GM12865 (cell line): ENCODE data around the gene DNMT3L.

Source experiments
- DNase-seq: peaks from one replicate; pipeline ENCODE4 v3.0.0; 2010; ENCODE audit warnings: low read depth
- H3K4me3 ChIP-seq: 2 replicates; pipeline ENCODE4 v1.5.1; 2011; ENCODE audit warnings: mild to moderate bottlenecking, low read depth, low read length, control low read depth
- TF ChIP-seq, protein P1 (sequence below): IDR thresholded peaks from 2 replicates; pipeline ENCODE4 v1.5.1; 2011; ENCODE audit warnings: low read length, control low read depth, low read depth, inconsistent platforms; ENCODE audit not compliant: insufficient read depth; ENCODE audit errors: missing control alignments

Gene DNMT3L

DNA sequence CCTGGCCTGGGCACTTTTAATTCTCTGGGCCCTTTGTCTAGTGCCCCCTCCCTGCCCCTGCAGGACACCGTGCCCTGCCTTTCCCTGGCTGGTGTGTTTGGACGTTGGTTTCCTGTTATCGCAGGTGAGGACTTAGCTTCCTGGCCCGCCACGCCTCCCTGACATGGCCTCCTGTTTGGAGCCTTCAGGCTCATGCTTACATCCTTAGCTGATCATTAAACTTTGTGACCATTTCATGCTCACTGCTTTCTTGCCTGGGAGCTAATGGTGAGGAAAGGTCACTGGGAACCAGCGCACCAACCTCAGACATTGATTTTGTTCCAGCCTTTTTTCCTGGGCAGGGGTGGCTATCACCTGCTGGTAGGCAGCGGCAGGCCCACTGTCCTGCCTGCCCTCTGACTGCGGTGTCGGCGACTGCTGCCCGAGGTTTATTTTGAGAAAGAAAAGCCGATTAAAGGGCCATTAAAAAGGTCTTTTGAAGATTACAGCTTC, 41.8 kb upstream of the DNMT3L start:
- TF ChIP-seq, protein P1, sequence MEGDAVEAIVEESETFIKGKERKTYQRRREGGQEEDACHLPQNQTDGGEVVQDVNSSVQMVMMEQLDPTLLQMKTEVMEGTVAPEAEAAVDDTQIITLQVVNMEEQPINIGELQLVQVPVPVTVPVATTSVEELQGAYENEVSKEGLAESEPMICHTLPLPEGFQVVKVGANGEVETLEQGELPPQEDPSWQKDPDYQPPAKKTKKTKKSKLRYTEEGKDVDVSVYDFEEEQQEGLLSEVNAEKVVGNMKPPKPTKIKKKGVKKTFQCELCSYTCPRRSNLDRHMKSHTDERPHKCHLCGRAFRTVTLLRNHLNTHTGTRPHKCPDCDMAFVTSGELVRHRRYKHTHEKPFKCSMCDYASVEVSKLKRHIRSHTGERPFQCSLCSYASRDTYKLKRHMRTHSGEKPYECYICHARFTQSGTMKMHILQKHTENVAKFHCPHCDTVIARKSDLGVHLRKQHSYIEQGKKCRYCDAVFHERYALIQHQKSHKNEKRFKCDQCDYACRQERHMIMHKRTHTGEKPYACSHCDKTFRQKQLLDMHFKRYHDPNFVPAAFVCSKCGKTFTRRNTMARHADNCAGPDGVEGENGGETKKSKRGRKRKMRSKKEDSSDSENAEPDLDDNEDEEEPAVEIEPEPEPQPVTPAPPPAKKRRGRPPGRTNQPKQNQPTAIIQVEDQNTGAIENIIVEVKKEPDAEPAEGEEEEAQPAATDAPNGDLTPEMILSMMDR: no peak
- H3K4me3 ChIP-seq: no peak overlapping the region
- DNase-seq: no peak

DNA sequence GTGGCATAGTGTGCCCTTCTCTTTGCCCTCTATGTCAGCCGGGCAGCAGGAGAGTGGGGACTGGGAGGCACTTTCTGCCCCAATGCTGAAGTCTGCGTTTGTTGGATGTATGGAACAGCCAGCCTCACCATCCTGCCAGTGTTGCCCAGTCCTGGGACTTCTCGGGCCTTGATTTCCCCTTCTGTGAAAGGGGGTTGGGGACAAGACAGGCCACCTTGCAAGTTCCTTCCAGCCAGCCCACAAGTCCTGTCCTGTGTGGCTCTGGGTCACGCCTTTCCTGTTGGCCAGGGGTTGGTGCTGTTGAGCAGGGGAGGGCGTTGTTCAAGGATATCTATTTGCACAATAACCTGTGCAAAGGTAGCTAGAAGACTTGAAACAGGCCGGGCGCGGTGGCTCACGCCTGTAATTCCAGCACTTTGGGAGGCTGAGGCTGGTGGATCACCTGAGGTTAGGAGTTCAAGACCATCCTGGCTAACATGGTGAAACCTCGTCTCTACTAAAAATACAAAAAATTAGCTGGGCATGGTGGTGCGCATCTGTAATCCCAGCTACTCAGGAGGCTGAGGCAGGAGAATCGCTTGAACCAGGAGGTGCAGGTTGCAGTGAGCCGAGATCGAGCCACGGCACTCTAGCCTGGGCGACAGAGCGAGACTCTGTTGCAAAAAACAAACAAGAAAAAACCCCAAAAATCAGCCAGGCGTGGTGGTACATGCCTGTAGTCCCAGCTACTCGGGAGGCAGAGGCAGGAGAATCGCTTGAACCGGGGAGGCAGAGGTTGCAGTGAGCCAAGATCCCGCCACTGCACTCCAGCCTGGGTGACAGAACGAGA, 41.1 kb upstream of the DNMT3L start:
- peak; percentile 40 for DNase-seq
- peak overlapping the region; percentile 94; the same call in 1 of the 2 replicates for H3K4me3 ChIP-seq
- TF ChIP-seq, protein P1: peak; percentile 16

DNA sequence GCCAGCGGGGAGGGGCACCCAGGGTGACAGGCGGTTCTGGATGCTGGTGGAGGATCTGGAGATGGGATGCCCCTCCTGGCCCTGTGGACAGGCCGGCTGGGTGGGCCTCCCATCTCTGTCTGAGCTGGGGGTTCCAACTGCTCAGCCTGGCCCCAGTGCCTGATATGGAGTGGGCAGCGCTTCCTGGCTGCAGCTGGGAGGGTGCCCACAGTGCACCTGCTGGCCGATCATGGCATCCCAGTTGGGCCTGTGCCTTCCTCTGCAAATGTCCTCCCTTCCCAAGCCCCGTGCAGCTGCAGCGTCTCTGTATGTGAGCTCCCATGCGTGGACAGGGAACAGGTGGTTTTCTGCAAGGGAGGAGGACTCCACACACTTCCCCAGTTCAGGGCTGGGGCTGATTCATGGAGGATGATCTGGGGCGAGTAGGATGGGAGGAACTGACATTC, 40.3 kb upstream of the DNMT3L start:
- peak overlapping the region; percentile 94 for H3K4me3 ChIP-seq
- DNase-seq: no peak

DNA sequence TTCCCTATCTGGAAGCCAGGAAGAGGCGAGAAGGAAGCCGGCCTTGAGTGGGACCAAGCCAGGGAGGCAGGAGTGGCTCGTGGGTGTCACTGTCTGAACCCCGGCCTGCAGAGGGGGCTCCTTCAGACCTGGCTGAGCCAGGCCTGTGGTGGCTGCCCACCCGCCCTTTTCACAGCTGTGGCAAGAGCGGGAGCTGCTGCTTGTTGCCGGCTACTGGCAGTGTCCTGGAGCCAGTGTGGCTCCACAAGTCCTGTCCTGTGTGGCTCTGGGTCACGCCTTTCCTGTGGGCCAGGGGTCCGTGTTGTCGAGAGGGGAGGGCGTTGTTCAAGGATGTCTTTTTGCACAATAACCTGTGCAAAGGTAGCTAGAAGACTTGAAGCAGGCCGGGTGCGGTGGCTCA, 39.4 kb upstream of the DNMT3L start:
- no peak for DNase-seq
- TF ChIP-seq, protein P1: no peak
- peak overlapping the region; percentile 94 for H3K4me3 ChIP-seq

More for the DNA sequence above, 40.3 kb upstream of the DNMT3L start:
- TF ChIP-seq, protein P1: peak; percentile 4

DNA sequence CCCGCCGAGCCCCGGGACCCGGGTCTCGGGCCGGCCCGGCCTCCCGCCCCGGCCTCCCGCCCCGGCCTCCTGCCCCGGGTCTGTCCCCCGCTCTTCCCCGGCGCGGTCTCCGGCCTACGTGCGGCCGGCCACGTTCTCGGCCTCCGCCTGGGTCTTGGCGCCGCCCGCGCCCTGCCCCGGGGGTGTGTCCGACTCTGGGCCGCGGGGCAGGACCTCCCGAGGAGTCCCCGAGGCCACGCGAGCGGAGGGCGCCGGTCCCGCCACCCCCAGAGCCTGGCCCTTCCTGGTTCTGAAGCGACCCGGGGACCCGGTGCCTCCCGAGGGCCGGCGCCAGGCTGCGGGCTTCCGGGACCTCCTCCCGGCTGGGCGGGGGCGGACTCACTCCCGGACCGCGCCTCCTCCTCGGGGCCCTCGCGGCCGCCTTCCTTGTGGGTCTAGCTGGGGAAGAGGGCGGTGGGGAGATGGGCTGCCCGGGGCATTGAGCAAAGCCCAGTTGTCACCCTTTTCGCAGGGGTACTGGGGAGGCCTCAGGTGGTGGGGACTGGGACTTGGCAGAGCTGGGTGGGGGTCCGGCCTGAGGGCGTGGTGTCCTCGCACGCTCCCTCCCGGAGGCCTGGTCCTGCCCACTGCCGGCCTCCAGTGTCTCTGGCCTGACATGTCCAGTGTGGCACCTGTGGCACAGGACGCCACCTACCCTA, 38.7 kb upstream of the DNMT3L start:
- TF ChIP-seq, protein P1: no peak
- DNase-seq: peak; percentile 73
- peak overlapping the region; percentile 94 for H3K4me3 ChIP-seq

DNA sequence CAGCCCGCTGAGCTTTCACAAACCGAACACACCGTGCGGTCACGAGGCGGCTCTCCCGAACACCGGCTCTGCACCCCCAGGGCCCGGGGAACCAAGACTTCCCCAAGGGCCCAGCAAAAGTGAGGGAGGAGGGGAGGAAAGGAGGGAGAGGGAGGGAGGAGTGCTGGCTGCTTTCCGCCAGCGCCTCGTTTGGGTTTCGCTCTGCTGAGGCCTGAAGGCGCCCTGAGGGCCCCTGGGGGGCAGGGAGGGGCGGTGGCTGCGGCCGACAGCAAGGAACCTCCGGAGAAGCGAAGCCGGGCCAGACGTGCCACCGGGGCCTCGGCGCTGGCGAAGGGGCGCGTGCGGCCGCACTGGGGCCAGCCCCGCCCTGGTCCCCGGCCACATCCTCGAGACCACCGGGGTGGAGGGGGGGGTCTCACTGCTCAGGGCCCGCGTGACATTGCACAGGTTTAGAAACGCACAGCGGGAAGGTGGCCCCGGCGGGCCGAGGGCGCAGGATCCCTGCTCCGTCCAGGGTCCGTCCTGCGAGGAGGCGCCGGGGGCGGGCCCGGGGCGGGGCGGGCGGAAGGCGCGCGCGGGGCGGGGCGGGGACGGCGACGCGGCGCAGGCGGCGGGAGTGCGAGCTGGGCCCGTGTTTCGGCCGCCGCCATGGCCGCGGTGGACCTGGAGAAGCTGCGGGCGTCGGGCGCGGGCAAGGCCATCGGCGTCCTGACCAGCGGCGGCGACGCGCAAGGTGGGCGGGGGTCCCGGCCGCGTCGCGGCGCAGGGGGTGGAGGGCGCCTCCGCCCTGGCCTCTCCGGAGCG, 38.0 kb upstream of the DNMT3L start, which contains the start of gene PFKL:
TSS of gene PFKL (plus strand) at position 596 of the 804 bp plus-strand sequence. CDS start at position 649, 53 bp downstream.
- peak; percentile 94 for DNase-seq
- peak within 1 kb of the TSS; percentile 94 for H3K4me3 ChIP-seq
- TF ChIP-seq, protein P1: no peak
